Thymus (tissue), 11 donors: ENCODE measurements around the gene SLBP. TPM values are rescaled to one million over a fixed set of nuclear protein-coding genes. Genes with fewer than 3 reads are reported as not detected.

Source experiments
- DNase-seq, 9 donors: peaks; one replicate each; pipeline ENCODE4 v3.0.0-alpha.2; 2013; ENCODE audit warnings: low spot score in 9 of 9, low read depth in 6 of 9, missing footprints in 1 of 9
- H3K27ac ChIP-seq, 2 donors: one replicate each; pipeline ENCODE4 v1.5.1; 2013; ENCODE audit warnings: control low read depth in 1 of 2, low read depth in 1 of 2, low read length in 1 of 2, mild to moderate bottlenecking in 1 of 2, moderate library complexity in 1 of 2
- H3K27me3 ChIP-seq, 2 donors: one replicate each; pipeline ENCODE4 v1.5.1; 2013; ENCODE audit warnings: low read length in 1 of 2; ENCODE audit not compliant: control insufficient read depth in 2 of 2, insufficient read depth in 1 of 2
- H3K36me3 ChIP-seq, 2 donors: one replicate each; pipeline ENCODE4 v1.5.1; 2013; ENCODE audit warnings: low read length in 1 of 2, mild to moderate bottlenecking in 1 of 2, moderate library complexity in 1 of 2; ENCODE audit not compliant: control insufficient read depth in 2 of 2, insufficient read depth in 2 of 2
- H3K4me1 ChIP-seq, 2 donors: one replicate each; pipeline ENCODE4 v1.5.1; 2013; ENCODE audit warnings: low read length in 2 of 2; ENCODE audit not compliant: control insufficient read depth in 2 of 2, insufficient read depth in 2 of 2
- H3K4me3 ChIP-seq, 2 donors: one replicate each; pipeline ENCODE4 v1.5.1; 2013; ENCODE audit warnings: low read length in 2 of 2, control low read depth in 1 of 2, mild to moderate bottlenecking in 1 of 2
- H3K9me3 ChIP-seq, 2 donors: one replicate each; pipeline ENCODE4 v1.5.1; 2013; ENCODE audit warnings: low read length in 1 of 2, mild to moderate bottlenecking in 1 of 2; ENCODE audit not compliant: control insufficient read depth in 2 of 2, insufficient read depth in 1 of 2
- WGBS: extraction: QIAGEN DNeasy Blood & Tissue Kit; methylation state at CpG from one replicate; pipeline ENCODE4 v1.1.7; 2013; 5-methylcytosine and 5-hydroxymethylcytosine counted together
- polyA plus RNA-seq: library from polyadenylated mRNA; stranded (reverse); fragments of 200-250 nt; gene quantifications from one replicate; pipeline ENCODE4 v1.2.3, GENCODE V29; 2013
- total RNA-seq: library from RNA; stranded (reverse); fragments of 120-200 nt; gene quantifications from one replicate; pipeline ENCODE4 v1.2.4, GENCODE V29; 2013
- donor health status: healthy.

The SLBP gene
- total and polyA plus RNA-seq, 2 donors, result 53.1 to 96.2 TPM

DNA sequence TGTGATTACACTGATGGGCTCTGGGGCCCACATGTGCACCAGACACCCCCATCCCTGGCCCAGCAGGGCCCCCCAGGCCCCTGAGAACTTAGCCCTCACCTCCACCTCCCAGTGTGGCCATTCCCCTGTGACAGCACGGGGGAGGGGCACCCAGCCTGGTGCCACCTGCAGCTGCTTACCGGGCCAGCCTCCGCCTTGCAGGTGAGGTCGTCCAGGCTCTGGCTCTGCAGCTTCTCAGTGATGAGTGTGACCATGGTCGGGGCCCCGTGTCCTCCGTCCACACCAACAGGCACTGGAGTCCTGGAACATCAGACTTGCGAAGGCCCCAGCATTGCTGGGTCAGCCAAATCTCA lies 43.7 kb downstream of the SLBP start:
- no peak for DNase-seq
- Histone ChIP-seq H3K27me3 (no peaks in the 10 kb centered on the region), H3K9me3 (peaks cover 0 to 4% of the 10 kb centered on the region in 2 donors), H3K4me3 (no peak overlapping the region), H3K27ac (no peak overlapping the region), H3K36me3 (no peaks in the 10 kb centered on the region), H3K4me1 (no peaks in the 10 kb centered on the region)
- WGBS, result 97% methylated on average over 8 of the region's 8 CpGs

DNA sequence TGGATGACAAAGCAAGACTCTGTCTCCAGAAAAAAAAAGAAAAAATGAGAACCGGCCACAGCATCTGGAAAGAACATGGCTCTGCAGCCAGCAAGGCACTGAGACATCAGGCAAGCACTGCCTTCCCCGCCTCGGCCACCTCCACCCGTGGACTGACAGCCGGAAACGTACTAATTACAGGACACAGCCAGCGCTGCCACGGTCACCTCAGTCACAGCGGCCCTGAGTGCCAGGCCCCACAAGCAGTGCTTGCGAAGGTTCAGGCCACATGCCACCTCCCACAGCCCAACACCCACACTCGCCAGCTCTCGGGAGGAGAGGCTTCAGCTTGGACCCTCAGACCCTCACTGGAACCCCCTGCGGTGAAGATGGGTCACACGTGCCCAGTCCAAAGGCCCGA lies 44.8 kb downstream of the SLBP start:
- Histone ChIP-seq H3K36me3 (no peaks in the 10 kb centered on the region), H3K4me1 (no peaks in the 10 kb centered on the region), H3K9me3 (peaks cover 0 to 4% of the 10 kb centered on the region in 2 donors), H3K27ac (no peak overlapping the region), H3K4me3 (no peak overlapping the region), H3K27me3 (no peaks in the 10 kb centered on the region)
- DNase-seq, result no peak
- 98% methylated on average over 15 of the region's 15 CpGs for WGBS

DNA sequence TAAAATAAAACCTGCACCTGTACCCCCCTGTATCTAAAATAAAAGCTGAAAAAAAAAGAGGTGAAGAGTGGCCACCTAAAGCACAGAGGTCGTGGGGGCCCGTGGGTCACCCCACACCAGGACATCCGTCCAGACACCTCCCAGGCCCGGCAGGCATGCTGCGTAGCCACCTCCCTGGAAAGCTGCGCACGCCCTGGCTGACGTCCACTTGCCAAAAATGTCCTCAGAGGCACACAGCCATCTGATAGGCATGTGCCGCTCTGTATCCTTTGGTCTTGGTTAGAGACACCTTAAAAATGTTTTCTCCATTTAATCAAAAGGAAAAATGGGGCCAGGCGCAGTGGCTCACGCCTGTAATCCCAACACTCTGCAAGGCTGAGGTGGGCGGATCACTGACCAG lies 45.7 kb downstream of the SLBP start:
- Histone ChIP-seq H3K9me3 (peaks cover 0 to 4% of the 10 kb centered on the region in 2 donors), H3K36me3 (no peaks in the 10 kb centered on the region), H3K27me3 (no peaks in the 10 kb centered on the region), H3K27ac (no peak overlapping the region), H3K4me1 (no peaks in the 10 kb centered on the region), H3K4me3 (no peak overlapping the region)
- DNase-seq, result no peak
- WGBS, result 89% methylated on average over 12 of the region's 12 CpGs

DNA sequence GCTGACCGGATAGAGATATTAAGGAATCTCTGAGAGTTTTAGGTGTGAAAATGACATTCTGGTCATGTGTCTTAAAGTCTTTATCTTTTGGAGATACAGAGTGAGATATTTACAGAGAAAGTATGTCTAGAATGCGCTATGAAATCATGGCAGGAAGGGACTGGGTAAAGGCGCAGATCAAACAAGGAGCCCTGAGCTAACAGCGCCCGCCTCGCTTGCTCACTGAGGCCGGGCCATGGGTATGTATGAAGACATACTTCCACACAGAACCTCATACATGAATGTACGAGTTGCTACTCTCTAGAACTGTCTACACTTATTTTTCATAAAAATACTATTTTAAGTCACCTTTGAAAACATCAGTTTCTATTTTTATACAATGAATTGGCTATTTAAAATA lies 48.0 kb downstream of the SLBP start:
- Histone ChIP-seq H3K27ac (no peak overlapping the region), H3K4me1 (no peaks in the 10 kb centered on the region), H3K27me3 (no peaks in the 10 kb centered on the region), H3K36me3 (no peaks in the 10 kb centered on the region), H3K9me3 (peaks cover 0 to 4% of the 10 kb centered on the region in 2 donors), H3K4me3 (no peak overlapping the region)
- no peak for DNase-seq
- 92% methylated on average over 8 of the region's 8 CpGs for WGBS

DNA sequence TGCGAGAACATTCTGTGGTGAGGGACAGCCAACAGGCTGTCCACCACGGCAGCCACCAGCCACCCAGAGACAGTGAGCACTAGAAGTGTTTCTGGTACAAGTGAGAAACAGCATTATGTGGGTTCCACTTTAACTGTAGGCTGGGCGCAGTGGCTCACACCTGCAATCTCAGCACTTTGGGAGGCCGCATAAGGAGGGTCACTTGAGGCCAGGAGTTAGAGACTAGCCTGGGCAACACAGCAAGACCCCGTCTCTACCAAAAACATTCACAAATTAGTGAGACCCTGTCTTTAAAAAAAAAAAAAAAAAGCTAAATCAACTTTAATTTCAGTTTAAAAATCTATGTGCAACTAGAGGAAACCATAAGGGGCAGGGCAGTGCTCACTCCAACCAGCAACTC lies 48.6 kb downstream of the SLBP start:
- Histone ChIP-seq H3K9me3 (peaks cover 0 to 4% of the 10 kb centered on the region in 2 donors), H3K4me1 (no peaks in the 10 kb centered on the region), H3K4me3 (no peak overlapping the region), H3K27me3 (no peaks in the 10 kb centered on the region), H3K36me3 (no peaks in the 10 kb centered on the region), H3K27ac (no peak overlapping the region)
- 97% methylated on average over 5 of the region's 5 CpGs for WGBS
- no peak for DNase-seq

DNA sequence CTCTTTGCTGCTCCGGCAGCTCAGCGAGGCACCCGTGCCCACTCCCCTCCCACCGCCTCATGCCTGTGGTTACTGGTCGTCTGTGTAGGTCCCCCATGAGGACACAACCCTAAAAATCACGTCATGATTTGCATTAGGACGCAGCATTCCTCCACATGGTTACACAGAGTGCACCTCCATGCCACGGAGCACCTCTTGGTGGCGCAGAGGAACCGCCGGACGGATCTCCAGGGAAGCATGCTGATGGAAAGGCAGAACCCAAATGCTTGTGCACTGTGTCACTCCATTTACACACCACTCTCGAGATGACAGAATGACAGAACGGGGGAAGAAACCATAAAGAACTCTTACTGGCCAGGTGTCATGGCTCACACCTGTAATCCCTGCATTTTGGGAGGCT lies 50.4 kb downstream of the SLBP start:
- H3K36me3 ChIP-seq, result no peaks in the 10 kb centered on the region
- no peak overlapping the region for H3K27ac ChIP-seq
- peaks cover 0 to 4% of the 10 kb centered on the region in 2 donors for H3K9me3 ChIP-seq
- WGBS, result 96% methylated on average over 14 of the region's 14 CpGs
- H3K27me3 ChIP-seq, result no peaks in the 10 kb centered on the region
- DNase-seq, result no peak
- no peaks in the 10 kb centered on the region for H3K4me1 ChIP-seq
- H3K4me3 ChIP-seq, result no peak overlapping the region

DNA sequence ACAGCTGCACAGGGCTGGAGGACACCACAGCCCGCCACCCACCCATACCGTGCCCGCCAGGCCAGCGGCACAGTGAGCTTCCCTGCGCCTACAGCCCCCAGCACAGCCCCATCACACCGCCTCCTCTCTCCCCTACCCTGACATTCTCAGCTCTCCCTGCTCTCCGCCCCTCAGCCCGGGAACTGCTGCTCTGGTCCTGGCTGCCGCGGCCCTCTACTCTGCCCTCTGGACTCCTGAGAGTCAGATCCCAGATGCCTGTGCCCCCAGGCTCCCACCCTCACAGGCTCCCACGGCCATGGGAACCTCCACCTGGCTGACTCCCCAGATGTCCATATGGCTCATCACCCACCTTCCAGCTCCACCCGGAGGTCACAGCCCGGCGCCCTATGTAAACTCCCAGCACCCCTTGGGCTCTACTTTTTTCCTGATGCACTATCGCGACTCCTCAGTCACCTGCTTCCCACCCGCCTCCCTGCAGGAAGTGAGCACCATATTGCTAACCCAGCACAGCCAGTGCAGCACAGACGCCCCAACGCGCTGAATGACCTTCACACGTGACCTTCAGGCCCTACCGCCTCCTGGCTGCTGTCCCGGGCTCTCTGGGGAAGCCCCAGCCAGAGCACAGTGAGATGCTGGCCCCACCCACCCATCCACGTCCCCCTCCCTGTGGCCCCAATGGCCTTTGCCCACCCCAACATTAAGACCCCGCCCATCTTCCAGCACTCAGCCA lies 51.0 kb downstream of the SLBP start:
- Histone ChIP-seq H3K36me3 (no peaks in the 10 kb centered on the region), H3K27ac (no peak overlapping the region), H3K4me1 (no peaks in the 10 kb centered on the region), H3K9me3 (peaks cover 0 to 4% of the 10 kb centered on the region in 2 donors), H3K27me3 (no peaks in the 10 kb centered on the region), H3K4me3 (no peak overlapping the region)
- DNase-seq, result no peak
- 93% methylated on average over 25 of the region's 25 CpGs for WGBS

DNA sequence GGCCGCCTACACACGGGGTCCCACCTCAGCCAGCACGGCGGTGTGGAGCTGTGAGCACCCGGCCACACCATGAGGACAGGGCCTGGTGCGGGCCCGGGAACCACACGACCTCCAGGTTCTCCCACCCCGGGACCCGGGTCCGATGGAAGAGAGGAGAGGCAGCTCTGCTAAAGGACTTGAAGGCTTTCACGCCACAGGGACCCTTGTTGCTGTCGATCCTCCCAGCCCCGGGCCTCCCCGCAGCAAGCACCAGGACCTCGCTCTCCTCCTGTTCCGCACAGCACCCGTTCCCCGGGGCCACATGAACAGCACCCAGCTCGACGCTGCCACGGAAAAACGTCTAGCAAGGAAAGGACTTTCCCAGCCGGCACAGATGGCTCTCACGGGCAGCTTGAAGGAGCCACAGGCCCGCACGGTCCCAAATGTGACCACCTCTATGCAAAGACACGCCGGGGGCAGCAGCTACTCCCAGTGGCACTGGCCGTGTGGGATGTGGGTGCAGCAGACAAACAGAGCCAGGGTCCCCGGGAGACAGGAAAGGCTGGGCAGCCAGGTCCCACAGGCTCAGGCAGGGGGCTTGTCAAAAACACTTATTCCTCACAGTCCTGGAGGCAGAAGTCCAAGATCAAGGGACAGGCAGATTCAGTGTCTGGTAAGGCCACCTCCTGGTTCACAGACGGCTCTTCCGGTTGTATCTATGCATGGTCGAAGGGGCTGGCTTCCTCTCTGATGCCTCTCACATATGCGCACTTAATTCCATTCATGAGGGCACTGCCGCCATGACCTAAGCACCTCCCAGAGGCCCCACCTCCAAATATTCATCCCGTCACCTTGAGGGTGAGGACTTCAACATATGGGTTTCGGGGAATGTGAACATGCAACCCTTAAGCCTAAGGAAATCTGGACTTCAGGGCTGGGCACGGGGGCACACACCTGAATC lies 52.7 kb downstream of the SLBP start:
- WGBS, result 97% methylated on average over 39 of the region's 39 CpGs
- no peak overlapping the region for H3K27ac ChIP-seq
- no peaks in the 10 kb centered on the region for H3K27me3 ChIP-seq
- no peaks in the 10 kb centered on the region for H3K9me3 ChIP-seq
- H3K4me1 ChIP-seq, result no peaks in the 10 kb centered on the region
- no peak overlapping the region for H3K4me3 ChIP-seq
- no peaks in the 10 kb centered on the region for H3K36me3 ChIP-seq
- no peak for DNase-seq

DNA sequence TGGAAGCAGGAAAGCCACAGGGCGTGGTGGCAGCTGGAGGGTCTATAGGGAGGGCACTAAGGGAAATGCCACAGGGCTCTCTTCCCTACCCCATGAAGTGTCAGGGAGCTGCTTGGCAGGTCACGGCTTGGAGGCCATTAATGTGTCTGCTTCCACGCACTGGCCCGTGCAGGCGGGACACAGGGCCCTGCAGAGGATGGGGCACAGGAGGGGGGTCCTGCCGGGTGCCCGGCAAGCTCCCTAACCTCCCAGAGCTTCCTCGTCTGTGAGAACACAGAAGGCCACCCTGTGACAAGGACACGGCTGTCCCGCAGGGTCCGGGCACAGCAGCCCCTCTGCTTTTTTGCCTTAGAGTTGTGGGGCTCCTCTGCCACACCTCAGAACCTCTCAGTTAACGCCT lies 53.5 kb downstream of the SLBP start:
- Histone ChIP-seq H3K27ac (no peak overlapping the region), H3K9me3 (no peaks in the 10 kb centered on the region), H3K4me3 (no peak overlapping the region), H3K36me3 (no peaks in the 10 kb centered on the region), H3K27me3 (no peaks in the 10 kb centered on the region), H3K4me1 (no peaks in the 10 kb centered on the region)
- DNase-seq, result no peak
- 98% methylated on average over 12 of the region's 12 CpGs for WGBS
